Ascending aorta (tissue), 2 donors: ENCODE measurements around the gene SEC23A. TPM values are rescaled to one million over a fixed set of nuclear protein-coding genes. Genes with fewer than 3 reads are reported as not detected.

Source experiments
- DNase-seq, 2 donors: peaks; one replicate each; pipeline ENCODE4 v3.0.0-alpha.2; 2019; ENCODE audit warnings: low spot score in 2 of 2
- H3K27ac ChIP-seq, 2 donors: fragments of 200-600 bp; sonication (generic); one replicate each; pipeline ENCODE4 v1.5.1; 2016 to 2017; ENCODE audit warnings: mild to moderate bottlenecking in 1 of 2
- H3K27me3 ChIP-seq: fragments of 200-600 bp; sonication (generic); one replicate; pipeline ENCODE4 v1.5.1; 2017
- H3K36me3 ChIP-seq, 2 donors: fragments of 200-600 bp; sonication (generic); one replicate each; pipeline ENCODE4 v1.5.1; 2016
- H3K4me1 ChIP-seq, 2 donors: fragments of 200-600 bp; sonication (generic); one replicate each; pipeline ENCODE4 v1.5.1; 2016 to 2017; ENCODE audit warnings: mild to moderate bottlenecking in 1 of 2
- H3K4me3 ChIP-seq, 2 donors: fragments of 200-600 bp; sonication (generic); one replicate each; pipeline ENCODE4 v1.5.1; 2016 to 2017; ENCODE audit warnings: mild to moderate bottlenecking in 1 of 2
- H3K9me3 ChIP-seq, 2 donors: fragments of 200-600 bp; sonication (generic); one replicate each; pipeline ENCODE4 v1.5.1; 2016
- intact Hi-C: fragments of 100-400 bp; cut with DNase I; formaldehyde crosslinking; loops from one replicate; pipeline ENCODE4 v1.15.1; 2023
- total RNA-seq: library from RNA; depleted of rRNA; stranded (reverse); fragments of >200 nt; gene quantifications from one replicate; pipeline ENCODE4 v1.1.0, GENCODE V29; 2016
- TF ChIP-seq, protein P1 (sequence below), 3 experiments: fragments of 200-600 bp in 2 of 3; fragments of 450-650 bp in 1 of 3; sonication (generic) in 2 of 3; IDR thresholded peaks; one replicate each; pipeline ENCODE4 v1.5.1; 2016 to 2019; ENCODE audit warnings: antibody characterized with exemption in 3 of 3, mild to moderate bottlenecking in 1 of 3, moderate library complexity in 1 of 3

SEC23A gene
- total RNA-seq, 1 donor from 2014 or later, result 74.8 TPM

DNA sequence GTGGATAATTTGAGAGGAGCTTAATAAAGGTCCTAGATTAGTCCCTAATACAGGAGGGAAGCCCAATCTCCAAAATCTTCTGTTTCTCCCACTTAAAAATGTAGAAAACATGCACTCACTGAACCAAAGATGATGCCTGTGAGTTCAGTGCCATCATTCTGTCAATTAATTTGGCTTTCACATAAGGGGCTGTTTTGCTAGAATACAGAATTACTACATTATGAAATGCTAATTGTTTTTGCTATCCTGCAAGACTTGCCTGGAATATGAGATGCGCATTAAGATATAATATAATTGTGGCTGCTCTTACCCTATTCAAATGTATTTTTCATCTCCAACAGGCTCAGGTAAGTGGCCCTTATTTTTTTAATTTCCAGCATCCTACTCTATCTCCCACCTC lies 111.7 kb downstream of the SEC23A start:
- intact Hi-C loops, result no loop called here
- no peak overlapping the region for H3K27ac ChIP-seq
- no peaks in the 10 kb centered on the region for H3K9me3 ChIP-seq
- H3K27me3 ChIP-seq, result no peaks in the 10 kb centered on the region
- no peak for DNase-seq
- TF ChIP-seq, protein P1, sequence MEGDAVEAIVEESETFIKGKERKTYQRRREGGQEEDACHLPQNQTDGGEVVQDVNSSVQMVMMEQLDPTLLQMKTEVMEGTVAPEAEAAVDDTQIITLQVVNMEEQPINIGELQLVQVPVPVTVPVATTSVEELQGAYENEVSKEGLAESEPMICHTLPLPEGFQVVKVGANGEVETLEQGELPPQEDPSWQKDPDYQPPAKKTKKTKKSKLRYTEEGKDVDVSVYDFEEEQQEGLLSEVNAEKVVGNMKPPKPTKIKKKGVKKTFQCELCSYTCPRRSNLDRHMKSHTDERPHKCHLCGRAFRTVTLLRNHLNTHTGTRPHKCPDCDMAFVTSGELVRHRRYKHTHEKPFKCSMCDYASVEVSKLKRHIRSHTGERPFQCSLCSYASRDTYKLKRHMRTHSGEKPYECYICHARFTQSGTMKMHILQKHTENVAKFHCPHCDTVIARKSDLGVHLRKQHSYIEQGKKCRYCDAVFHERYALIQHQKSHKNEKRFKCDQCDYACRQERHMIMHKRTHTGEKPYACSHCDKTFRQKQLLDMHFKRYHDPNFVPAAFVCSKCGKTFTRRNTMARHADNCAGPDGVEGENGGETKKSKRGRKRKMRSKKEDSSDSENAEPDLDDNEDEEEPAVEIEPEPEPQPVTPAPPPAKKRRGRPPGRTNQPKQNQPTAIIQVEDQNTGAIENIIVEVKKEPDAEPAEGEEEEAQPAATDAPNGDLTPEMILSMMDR (IDR thresholded peaks at IDR 0.05), result no peak
- H3K4me3 ChIP-seq, result no peak overlapping the region
- no peaks in the 10 kb centered on the region for H3K4me1 ChIP-seq
- H3K36me3 ChIP-seq, result no peaks in the 10 kb centered on the region

DNA sequence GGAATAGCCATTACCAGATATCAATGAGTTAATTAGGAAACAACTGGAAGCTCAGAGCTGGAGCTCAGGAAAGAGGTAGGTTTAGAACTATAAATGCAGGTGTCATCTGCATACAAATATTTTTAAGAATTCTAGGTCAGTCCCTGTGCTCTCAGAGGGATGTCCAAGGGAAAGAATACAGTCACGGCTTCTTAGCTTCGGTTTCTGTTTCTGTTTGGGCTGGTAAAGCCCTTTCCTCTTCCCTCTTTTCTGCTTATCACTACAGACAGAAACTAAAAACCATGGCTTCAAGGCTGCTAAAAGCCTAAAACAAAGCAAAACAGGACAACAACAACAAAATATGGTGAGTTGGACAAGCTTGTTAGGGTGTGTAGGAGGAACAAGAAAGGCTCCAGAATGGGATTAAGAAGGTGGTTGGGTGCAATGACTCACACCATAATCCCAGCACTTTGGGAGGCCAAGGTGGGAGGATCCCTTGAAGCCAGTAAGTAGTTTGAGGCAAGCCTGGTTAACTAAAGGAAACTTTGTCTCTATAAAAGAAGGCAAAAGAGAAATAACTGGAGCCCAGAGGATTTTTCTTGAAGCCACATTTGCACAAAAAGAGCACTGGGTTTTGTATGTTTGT lies 113.0 kb downstream of the SEC23A start:
- H3K36me3 ChIP-seq, result no peaks in the 10 kb centered on the region
- intact Hi-C loops, result no loop called here
- no peaks in the 10 kb centered on the region for H3K27me3 ChIP-seq
- TF ChIP-seq, protein P1 (IDR thresholded peaks at IDR 0.05), result no peak
- H3K4me3 ChIP-seq, result no peak overlapping the region
- H3K27ac ChIP-seq, result no peak overlapping the region
- H3K4me1 ChIP-seq, result no peaks in the 10 kb centered on the region
- no peaks in the 10 kb centered on the region for H3K9me3 ChIP-seq
- no peak for DNase-seq

DNA sequence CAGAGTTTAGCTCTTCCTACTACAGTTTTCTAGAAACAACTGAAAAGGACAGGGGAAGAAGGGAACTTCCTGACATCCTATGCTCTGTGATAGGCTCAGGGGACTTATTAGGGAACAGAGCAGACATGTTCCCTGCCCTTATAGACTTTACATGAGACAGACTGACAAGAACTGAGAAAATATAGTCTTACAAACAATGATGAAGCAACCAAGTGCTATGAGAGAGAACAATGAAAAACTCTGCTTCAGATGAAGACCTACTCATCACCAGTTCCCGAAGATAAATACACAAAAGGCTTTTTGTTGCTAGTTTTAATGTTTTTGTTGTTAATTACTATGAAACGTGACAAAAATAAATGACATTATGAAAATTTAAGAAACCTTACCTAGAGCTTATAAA lies 115.3 kb downstream of the SEC23A start:
- no peak for DNase-seq
- H3K36me3 ChIP-seq, result no peaks in the 10 kb centered on the region
- TF ChIP-seq, protein P1 (IDR thresholded peaks at IDR 0.05), result no peak
- intact Hi-C loops, result no loop called here
- no peak overlapping the region for H3K27ac ChIP-seq
- no peaks in the 10 kb centered on the region for H3K4me1 ChIP-seq
- no peaks in the 10 kb centered on the region for H3K9me3 ChIP-seq
- no peaks in the 10 kb centered on the region for H3K27me3 ChIP-seq
- H3K4me3 ChIP-seq, result no peak overlapping the region

DNA sequence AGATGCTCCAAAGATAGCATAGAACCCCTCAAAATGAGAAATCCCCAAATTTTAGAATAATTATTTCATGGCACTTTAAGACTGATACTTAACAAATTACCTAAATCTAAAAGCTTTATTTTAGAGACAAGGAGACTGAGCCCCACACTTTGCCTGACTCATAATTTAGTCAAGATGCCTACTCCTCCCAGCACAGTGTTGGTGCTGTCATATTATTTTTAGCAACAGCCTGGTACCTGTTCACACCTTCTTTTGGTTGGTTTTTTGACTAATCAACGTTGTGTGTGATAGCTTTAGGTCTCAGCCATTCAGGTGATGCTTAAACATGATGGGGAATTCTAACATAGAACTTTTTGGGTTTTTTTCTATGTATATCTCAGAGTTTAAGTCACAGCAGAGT lies 120.2 kb downstream of the SEC23A start:
- intact Hi-C loops, result no loop called here
- H3K27me3 ChIP-seq, result no peaks in the 10 kb centered on the region
- no peak overlapping the region for H3K4me3 ChIP-seq
- no peak for DNase-seq
- H3K27ac ChIP-seq, result no peak overlapping the region
- H3K4me1 ChIP-seq, result no peaks in the 10 kb centered on the region
- no peaks in the 10 kb centered on the region for H3K36me3 ChIP-seq
- H3K9me3 ChIP-seq, result peaks cover 0 to 4% of the 10 kb centered on the region in 2 donors
- TF ChIP-seq, protein P1 (IDR thresholded peaks at IDR 0.05), result no peak

DNA sequence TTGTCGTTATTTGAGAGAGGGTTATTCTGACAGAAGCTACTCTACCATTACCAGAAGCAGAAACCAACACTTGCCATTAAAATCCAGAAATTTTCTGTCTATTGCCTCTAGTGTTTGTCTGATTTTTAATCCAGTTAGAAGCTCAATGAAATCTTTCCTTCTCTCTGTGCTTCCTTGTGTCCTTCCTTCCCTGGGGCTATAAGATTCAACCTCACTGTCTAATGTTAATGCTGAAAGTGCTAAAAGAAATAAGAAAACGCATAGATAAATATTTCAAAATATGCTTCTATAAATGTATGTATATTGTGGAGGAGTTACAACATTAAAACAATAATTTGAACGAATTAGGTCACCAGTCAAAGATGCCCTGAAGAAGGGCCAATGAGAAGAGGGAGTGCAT lies 120.8 kb downstream of the SEC23A start:
- Histone ChIP-seq H3K27me3 (no peaks in the 10 kb centered on the region), H3K4me1 (no peaks in the 10 kb centered on the region), H3K27ac (no peak overlapping the region), H3K4me3 (no peak overlapping the region), H3K36me3 (no peaks in the 10 kb centered on the region), H3K9me3 (peaks cover 0 to 4% of the 10 kb centered on the region in 2 donors)
- TF ChIP-seq, protein P1 (IDR thresholded peaks at IDR 0.05), result no peak
- intact Hi-C loops, result no loop called here
- no peak for DNase-seq

Other genes with a start within 250 kb of the SEC23A start
- 23.8 TPM for gene GEMIN2, start 11.1 kb upstream of the SEC23A start, total RNA-seq
- gene TRAPPC6B, start 67.1 kb upstream of the SEC23A start, total RNA-seq, result 5.3 TPM
- 19.3 TPM for gene PNN, start 72.0 kb upstream of the SEC23A start, total RNA-seq
- 14.4 TPM for gene MIA2, start 130.7 kb upstream of the SEC23A start, total RNA-seq